ENCODE data around the gene LGMN.

LGMN gene

DNA sequence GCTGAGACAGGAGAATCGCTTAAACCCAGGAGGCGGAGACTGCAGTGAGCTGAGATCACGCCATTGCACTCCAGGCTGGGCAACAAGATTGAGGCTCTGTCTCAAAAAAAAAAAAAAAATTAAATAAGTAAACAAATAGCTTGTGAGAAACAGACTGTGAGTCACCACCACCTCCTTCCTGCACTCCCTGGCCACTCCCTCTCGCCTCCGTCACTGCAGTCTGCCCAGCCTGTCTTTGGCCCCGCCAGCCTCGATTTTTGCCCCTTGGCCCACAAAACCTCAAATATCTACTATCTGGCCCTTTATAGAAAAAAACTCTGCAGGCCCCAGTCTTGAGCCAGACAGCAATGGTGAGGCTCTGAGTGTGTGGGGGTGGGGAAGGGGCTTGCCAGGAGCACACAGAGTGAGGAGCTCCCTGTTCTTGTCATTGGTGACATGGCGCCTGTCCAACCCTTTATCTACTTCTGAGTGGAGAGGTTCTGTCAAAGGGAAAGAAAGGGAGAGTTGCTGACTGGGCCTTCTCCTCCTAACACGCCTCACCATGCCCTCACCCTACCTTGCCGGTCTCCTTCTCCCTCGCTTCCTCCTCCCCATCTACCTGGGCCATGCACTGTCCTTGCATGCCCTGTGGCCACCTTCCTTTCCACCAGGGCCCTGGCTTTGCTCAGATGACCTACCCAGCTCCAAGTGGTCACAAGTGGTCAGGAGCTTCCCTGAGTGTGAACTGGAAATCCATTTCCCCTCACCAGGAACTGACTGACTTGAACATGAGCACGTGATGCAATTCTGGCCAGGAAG lies 22.1 kb downstream of the LGMN start:
- DNase-seq (ENCODE audit: low spot score) = no peak

- no peak for DNase-seq (ENCODE audit: low spot score)
Observed at GRCh38 chr14:92724516-92725340, 23.7 kb downstream of the LGMN start.

DNA sequence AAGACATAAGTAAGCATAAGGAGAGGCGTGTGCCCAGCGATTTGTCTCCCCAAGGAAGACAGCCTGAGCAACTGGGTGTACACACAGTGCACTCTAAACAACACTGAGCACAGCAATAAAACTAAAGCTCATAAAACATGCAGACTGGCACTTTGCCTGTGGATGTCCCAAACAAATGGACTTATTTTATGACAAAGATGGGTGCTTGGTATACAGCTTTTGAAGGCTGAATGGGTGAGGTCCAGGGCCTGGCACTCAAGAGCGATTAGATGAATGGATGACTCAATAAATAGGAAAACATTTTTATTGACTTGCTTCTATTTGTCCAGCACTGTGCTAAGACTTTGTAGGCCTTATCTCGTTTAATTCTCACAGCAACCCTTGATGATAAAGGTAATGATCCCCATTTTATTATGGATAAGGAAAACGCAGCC lies 28.5 kb downstream of the LGMN start:
- no peak for DNase-seq (ENCODE audit: low spot score)

- no peak for DNase-seq (ENCODE audit: low spot score)
Observed at GRCh38 chr14:92719421-92719820, 29.0 kb downstream of the LGMN start.

DNA sequence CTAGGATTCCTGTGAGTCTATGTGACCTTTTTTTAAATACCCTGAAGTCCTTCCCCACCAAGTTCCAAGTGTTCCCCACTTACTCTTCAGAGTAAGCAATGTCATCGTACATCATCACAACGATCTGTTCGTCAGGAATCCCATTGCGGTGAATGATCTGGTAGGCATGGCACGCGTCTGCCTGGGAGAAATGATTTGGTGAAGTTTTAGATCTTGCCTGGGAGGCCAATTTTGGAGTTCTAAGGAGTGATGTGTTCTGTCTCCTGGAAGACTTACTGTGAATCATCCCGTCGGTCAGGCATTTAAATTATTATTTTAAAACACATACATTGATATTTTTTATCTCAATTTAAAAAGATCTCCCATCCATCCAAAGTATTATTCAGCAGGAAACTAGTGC lies 29.8 kb downstream of the LGMN start:
- no peak for DNase-seq (ENCODE audit: low spot score)

- DNase-seq (ENCODE audit: low spot score) = no peak
Observed at GRCh38 chr14:92717571-92718042, 30.8 kb downstream of the LGMN start.

- DNase-seq (ENCODE audit: low spot score) = no peak
Observed at GRCh38 chr14:92716131-92716530, 32.3 kb downstream of the LGMN start.

DNA sequence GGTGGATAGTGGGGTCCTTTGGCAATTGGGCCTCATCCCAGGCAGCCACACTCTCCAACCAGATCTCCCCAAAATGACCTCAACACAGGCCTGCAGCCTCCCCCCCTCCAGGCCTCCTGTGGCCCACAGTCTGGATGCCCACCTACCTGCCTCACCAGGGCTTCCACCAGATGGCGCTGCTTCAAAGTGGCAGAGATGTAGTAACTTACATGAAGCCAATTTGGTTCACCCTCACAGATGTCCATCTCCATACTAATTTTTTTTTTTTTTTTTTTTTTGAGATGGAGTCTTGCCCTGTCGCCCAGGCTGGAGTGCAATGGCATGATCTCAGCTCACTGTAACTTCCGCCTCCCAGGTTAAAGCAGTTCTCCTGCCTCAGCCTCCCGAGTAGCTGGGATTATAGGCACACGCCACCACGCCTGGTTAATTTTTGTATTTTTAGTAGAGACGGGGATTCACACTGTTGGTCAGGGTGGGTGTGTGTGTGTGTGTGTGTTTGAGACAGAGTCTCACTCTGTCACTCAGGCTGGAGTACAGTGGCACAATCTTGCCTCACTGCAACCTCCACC lies 33.6 kb downstream of the LGMN start:
- peak; percentile 81 for DNase-seq (ENCODE audit: low spot score)

DNA sequence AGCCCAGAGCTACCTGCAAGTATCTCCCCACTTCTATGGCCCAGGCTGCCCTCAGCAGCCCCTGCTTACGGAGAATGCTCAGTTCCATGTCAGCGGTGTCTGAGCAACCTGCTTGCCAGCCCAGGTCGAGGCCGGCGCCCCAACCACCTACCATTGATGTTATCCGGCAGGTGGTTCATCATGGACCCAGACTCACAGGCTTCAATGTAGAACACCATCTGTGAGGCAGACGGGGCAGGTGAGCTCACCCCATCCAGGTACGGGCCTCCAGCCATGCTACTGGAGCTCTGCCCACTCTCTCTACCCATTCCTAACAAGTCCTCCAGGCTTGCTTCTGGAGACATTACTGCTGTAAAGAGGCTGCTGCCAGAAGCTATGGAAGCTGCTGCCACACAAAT lies 35.8 kb downstream of the LGMN start:
- DNase-seq (ENCODE audit: low spot score) = no peak

DNA sequence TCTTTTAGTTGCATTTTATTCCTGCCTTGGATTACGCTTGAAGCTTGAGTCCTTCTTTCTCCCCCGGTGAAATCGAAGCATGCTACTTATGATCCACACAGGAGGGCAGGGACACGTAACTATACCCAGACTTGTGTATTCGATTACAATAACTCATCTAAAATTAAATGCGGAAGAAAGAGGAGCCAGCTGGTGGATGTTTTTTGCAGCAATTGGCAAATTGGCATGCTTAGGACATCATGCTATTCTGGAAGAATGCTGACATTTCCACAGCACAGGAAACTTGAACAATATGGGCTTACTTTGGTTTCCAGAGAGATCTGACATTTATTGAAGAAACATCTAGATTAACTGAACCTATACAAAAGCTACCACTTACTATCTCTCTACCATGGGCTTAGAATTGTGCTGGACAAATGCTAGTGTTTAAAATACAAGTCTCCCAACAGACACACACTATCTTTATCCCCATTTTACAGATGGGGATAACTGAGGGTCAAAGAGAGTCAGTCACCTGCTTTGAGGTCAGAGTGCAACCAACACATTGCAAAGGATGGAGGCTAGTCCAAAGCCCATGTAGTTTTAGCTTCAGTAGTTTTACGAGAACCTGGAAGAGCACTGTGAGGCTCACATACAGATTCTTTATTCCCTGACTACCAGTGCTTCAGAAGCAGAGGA lies 36.3 kb downstream of the LGMN start:
- no peak for DNase-seq (ENCODE audit: low spot score)

GRCh38 chr14:92710001-92710341 lies 38.5 kb downstream of the LGMN start:
- DNase-seq (ENCODE audit: low spot score) = no peak

- DNase-seq (ENCODE audit: low spot score) = no peak
Observed at GRCh38 chr14:92709340-92710000, 39.0 kb downstream of the LGMN start.

- DNase-seq (ENCODE audit: low spot score) = no peak
Observed at GRCh38 chr14:92706386-92706785, 42.0 kb downstream of the LGMN start.

- DNase-seq (ENCODE audit: low spot score) = no peak
Observed at GRCh38 chr14:92704821-92705220, 43.6 kb downstream of the LGMN start.

- peak; percentile 75 for DNase-seq (ENCODE audit: low spot score)
Observed at GRCh38 chr14:92704036-92704804, 44.2 kb downstream of the LGMN start.

DNA sequence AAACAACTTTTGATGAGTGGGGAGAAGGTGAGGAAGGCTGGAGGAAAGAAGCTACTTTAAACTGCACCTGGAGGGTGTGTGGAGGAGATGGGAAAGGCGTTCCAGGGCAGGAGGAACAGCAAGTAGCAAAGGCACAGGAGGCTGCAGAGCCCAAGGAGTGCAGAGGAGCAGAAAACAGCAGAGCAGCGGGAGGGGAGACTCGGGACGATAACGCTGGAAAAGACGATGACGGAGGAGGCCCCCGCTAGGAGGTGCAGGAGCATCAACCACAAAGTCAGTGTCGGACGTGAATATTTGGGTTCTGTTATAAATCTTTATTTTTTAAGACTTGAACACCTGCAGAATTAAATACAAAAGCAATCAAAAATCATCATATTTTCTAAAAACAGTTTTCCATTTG lies 44.9 kb downstream of the LGMN start:
- DNase-seq (ENCODE audit: low spot score) = no peak

- DNase-seq (ENCODE audit: low spot score) = no peak
Observed at GRCh38 chr14:92702441-92702918, 45.9 kb downstream of the LGMN start.

GRCh38 chr14:92701826-92702225 lies 46.6 kb downstream of the LGMN start:
- no peak for DNase-seq (ENCODE audit: low spot score)

DNA sequence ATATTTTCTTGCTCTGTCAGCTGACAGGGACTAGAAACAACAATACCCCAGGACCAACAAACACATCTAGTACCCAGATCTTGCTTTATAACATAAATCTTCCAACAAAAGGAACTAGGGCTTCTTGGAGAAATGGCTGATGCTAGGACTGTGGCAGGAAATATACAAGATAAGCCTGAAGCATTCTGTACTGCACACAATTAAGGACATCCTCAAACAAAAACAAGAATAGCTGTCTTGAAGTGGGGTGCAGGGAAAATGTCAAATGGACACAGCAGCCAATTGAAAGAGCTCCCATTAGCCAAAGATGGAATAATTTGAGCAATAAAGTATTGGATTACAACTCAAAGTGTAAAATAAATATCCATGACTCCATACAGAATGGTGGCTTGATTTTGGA lies 50.0 kb downstream of the LGMN start:
- no peak for DNase-seq (ENCODE audit: low spot score)

GRCh38 chr14:92696366-92696765 lies 52.1 kb downstream of the LGMN start:
- DNase-seq (ENCODE audit: low spot score) = no peak

DNA sequence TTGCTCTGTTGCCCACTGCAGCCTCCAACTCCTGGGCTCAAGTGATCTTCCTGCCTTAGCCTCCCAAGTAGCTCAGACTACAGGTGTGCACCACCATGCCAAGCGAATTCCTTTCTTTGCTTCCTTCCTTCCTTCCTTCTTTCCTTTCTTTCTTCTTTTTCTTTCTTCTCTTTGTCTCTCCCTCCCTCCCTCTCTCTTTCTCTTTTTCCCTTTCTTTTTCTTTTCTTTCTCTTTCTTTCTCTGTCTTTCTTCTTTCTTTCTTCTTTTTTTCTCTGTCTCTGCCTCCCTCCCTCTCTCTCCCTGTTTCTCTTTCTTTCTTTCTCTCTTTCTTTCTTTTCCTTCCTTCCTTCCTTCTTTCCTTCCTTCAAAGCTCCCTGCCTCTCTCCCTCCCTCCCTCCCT lies 52.9 kb downstream of the LGMN start:
- no peak for DNase-seq (ENCODE audit: low spot score)
